Esophagus squamous epithelium (tissue), 4 donors: ENCODE data around the gene ELMO1.

Experiments used
- POLR2A ChIP-seq, 4 donors: fragments of 450-650 bp; IDR thresholded peaks; one replicate each; pipeline ENCODE4 v1.6.1; 2017; ENCODE audit warnings: antibody characterized with exemption in 4 of 4, mild to moderate bottlenecking in 4 of 4, moderate library complexity in 3 of 4
- TF ChIP-seq, protein P1 (sequence below), 6 experiments: fragments of 450-650 bp in 4 of 6; fragments of 200-600 bp in 2 of 6; sonication (generic) in 2 of 6; IDR thresholded peaks; one replicate each; pipeline ENCODE4 v1.5.1; 2016 to 2019; ENCODE audit warnings: antibody characterized with exemption in 6 of 6, mild to moderate bottlenecking in 4 of 6, moderate library complexity in 4 of 6

DNA sequence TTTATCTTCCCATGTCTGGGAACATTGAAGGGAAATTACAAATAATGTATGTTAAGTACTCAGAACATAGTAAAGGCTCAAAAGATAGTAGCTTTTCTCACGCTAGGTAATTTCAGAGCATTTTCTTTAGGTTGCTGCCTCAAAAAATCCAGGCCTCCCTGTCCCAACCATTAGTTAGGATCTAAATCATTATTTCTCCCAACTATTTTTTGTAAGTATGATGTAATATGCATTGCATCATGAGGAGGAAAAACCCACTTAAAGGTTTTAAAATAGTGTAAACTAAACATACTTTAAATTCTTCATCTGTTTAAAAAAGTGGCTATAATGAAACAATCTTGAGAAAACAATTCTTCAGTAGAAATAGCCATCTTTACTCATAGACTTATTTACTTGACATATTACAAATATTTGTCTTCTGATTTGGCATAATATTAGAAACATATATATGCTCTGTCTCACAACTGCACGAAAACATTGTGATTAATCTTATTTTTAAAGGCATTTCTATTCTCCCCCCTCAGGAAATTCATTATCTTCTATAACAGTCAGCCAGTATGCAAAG lies 329.3 kb downstream of the ELMO1 start:
- TF ChIP-seq, protein P1, sequence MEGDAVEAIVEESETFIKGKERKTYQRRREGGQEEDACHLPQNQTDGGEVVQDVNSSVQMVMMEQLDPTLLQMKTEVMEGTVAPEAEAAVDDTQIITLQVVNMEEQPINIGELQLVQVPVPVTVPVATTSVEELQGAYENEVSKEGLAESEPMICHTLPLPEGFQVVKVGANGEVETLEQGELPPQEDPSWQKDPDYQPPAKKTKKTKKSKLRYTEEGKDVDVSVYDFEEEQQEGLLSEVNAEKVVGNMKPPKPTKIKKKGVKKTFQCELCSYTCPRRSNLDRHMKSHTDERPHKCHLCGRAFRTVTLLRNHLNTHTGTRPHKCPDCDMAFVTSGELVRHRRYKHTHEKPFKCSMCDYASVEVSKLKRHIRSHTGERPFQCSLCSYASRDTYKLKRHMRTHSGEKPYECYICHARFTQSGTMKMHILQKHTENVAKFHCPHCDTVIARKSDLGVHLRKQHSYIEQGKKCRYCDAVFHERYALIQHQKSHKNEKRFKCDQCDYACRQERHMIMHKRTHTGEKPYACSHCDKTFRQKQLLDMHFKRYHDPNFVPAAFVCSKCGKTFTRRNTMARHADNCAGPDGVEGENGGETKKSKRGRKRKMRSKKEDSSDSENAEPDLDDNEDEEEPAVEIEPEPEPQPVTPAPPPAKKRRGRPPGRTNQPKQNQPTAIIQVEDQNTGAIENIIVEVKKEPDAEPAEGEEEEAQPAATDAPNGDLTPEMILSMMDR (IDR thresholded peaks at IDR 0.05), result no peak
- TF ChIP-seq POLR2A (IDR thresholded peaks at IDR 0.05), result no peak
